T-helper 2 cell (primary cell): ENCODE data around the gene NDUFS4.
"Not testable (repeated sequence)": the region's sequence is repeated elsewhere in the genome, so short reads cannot be mapped to it uniquely, and the experiment has no call there.

ENCODE experiments used
- DNase-seq, 5 experiments: peaks; one replicate each; pipeline versions ENCODE4 v3.0.0 to v3.0.0-alpha.2; 2012 to 2022

NDUFS4 gene

GRCh38 chr5:53671447-53671846 lies 111.0 kb downstream of the NDUFS4 start:
- DNase-seq: no peak

- DNase-seq: no peak
Observed at GRCh38 chr5:53674121-53674520, 113.7 kb downstream of the NDUFS4 start.

- DNase-seq: no peak
Observed at GRCh38 chr5:53677632-53678031, 117.2 kb downstream of the NDUFS4 start.

GRCh38 chr5:53678981-53679660 lies 118.7 kb downstream of the NDUFS4 start:
- no peak for DNase-seq

GRCh38 chr5:53681079-53681478 lies 120.6 kb downstream of the NDUFS4 start:
- no peak for DNase-seq

GRCh38 chr5:53691014-53691413 lies 130.6 kb downstream of the NDUFS4 start:
- DNase-seq: no peak

GRCh38 chr5:53694520-53695022 lies 134.1 kb downstream of the NDUFS4 start:
- DNase-seq: no peak

- not testable (repeated sequence) for DNase-seq
Observed at GRCh38 chr5:53710405-53710804, 150.0 kb downstream of the NDUFS4 start.

- no peak for DNase-seq
Observed at GRCh38 chr5:53712327-53712726, 151.9 kb downstream of the NDUFS4 start.

- DNase-seq: no peak
Observed at GRCh38 chr5:53713978-53714666, 153.7 kb downstream of the NDUFS4 start.

GRCh38 chr5:53714667-53715010 lies 154.2 kb downstream of the NDUFS4 start:
- no peak for DNase-seq

GRCh38 chr5:53726121-53726520 lies 165.7 kb downstream of the NDUFS4 start:
- DNase-seq: no peak

- peak in 1 of 5 experiments; percentile 2 for DNase-seq
Observed at GRCh38 chr5:53730943-53731342, 170.5 kb downstream of the NDUFS4 start.
